Fibroblast of skin of left quadriceps (primary cell): Measurements from ENCODE around the gene AGBL1.

ENCODE experiments used
- DNase-seq, 2 experiments: peaks; one replicate each; pipeline ENCODE4 v3.0.0-alpha.2; 2013; ENCODE audit warnings: low read depth in 2 of 2

AGBL1 gene

DNA sequence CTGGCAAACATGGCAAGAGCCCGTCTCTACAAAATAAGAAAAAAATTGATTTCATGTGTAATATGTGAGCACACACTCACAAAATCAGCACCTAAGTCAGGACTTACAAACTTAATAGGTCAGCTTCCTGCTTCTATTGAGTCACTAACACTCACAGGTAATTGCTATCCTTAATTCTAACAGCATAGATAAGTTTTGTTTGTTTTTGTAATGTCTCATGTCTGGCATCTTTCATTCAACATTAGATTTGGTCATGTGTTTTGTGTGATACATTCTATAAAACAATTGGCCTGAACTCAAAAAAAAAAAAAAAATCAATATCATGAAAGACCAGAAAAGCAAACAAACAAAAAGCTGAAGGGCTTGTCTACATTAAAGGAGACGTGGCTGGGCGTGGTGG lies 564.7 kb downstream of the AGBL1 start:
- DNase-seq: no peak

- DNase-seq: no peak
These were observed 566.3 kb downstream of the AGBL1 start for GRCh38 chr15:86645925-86646500.

GRCh38 chr15:86647810-86648440 lies 568.3 kb downstream of the AGBL1 start:
- no peak for DNase-seq

DNA sequence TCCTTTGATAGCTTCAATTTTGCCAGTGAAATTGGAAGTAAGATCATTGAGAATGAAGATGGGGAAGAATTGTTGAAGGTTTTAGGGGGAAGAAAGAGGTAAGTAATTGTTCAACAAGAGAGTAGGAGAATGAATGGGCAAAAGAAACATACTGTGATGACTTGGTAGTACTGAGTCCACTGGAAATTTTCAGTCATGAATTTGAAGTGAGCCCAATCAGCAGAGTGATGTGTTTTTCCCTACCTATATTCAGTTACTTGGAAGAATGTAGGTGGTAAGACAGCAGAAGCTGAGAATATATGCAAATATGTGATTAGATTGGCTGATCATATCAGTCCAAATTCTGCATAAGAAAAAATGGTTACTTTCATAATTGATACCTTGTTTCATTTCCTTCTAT lies 569.6 kb downstream of the AGBL1 start:
- DNase-seq: no peak

DNA sequence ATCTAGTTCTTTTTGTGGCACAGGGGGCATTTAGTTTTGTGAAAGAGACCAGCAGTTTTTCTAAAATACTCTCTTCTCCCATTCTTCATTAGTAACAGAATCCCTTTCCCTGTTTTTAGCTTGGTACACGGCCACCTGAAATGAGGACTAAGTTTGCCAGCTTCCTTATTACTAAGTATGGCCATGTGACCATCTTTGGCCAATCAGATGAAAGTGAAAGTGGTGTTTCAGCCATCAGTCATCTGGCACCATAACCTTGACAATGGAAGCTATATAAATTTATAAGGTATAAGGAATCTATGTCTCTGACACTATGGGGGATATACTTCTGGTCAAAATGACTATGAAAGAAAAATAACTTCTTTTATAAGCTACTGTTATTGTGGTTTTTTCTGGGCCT lies 570.4 kb downstream of the AGBL1 start:
- DNase-seq: no peak

- no peak for DNase-seq
These were observed 573.9 kb downstream of the AGBL1 start for GRCh38 chr15:86653344-86654197.

DNA sequence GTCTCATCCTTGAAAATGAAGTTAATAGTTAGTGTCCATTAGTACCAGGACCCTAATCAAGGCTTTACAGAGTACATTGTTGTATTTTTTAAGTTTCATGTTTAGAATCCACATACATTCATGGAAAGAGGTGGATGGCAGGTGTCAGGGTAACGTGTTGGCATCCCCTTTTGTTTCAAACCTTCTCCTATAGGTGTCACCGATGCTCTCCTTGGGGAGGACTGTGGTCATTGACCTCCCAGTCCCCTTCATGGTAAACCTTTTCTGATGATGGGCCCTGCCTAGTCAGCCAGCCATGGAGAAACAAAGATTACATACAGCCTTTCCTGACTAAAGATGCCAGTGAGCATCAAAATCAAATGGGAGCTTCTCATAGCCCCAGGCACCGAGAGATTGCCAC lies 574.8 kb downstream of the AGBL1 start:
- no peak for DNase-seq

GRCh38 chr15:86657305-86657704 lies 577.6 kb downstream of the AGBL1 start:
- no peak for DNase-seq

- no peak for DNase-seq
These were observed 580.2 kb downstream of the AGBL1 start for GRCh38 chr15:86659724-86660411.

DNA sequence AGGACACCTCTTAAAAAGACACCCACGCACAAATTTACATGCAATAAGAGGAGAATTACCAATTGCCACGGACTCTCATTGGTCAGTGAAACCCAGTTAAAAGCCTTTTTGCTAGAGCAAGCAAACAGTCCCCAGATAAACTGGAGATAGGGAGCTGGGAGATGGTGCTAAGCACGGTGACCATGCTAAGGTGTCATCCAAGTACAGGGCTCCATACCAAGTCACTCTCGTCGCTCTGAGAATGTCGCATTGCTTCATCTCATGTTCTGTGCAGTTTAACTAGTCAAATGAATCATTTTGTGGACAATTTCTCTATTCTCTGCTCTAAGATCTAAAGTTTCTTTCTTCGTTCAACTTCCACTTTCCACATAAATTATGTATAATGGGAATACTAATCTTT lies 581.9 kb downstream of the AGBL1 start:
- DNase-seq: no peak

GRCh38 chr15:86663304-86663703 lies 583.6 kb downstream of the AGBL1 start:
- no peak for DNase-seq

- DNase-seq: no peak
These were observed 584.3 kb downstream of the AGBL1 start for GRCh38 chr15:86663979-86664378.

DNA sequence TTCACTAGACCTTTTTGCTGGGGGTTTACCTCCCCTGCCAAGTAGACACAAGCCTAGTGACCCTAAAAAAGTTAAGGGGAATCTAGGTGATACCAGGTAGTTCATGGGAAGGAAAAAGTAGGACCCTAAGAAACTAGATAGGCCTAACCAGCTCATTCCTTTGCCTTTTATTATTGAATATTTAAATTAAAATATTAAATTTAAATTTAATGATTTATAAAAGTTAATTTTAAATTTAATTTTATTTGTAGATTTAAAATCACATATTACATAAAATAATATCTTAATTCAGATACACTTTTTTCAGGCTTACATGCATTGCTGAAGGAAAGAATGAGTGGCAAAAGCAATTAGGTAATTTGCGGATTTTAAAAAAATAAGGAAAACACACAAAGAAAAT lies 584.9 kb downstream of the AGBL1 start:
- no peak for DNase-seq

- DNase-seq: no peak
These were observed 596.3 kb downstream of the AGBL1 start for GRCh38 chr15:86676002-86676401.

DNA sequence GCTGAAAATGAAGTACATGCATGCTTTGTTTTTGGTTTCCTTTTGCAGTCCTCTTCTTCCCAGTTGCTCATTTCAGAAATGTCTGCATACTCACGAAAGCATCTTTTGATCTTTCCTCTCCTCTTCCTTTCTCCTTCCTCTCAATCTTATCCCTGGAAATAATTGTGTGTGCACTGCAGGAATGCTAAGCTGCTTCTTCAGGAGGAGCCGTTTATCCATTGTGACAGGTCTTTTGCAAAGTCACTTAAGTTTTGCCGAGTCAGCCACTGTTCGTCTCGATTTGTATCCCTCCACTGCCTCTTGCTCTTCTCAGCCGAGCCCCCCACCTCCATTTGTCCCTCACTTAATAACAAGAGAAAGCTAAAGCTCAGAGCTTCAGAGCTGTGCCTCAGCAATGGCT lies 597.6 kb downstream of the AGBL1 start:
- no peak for DNase-seq

DNA sequence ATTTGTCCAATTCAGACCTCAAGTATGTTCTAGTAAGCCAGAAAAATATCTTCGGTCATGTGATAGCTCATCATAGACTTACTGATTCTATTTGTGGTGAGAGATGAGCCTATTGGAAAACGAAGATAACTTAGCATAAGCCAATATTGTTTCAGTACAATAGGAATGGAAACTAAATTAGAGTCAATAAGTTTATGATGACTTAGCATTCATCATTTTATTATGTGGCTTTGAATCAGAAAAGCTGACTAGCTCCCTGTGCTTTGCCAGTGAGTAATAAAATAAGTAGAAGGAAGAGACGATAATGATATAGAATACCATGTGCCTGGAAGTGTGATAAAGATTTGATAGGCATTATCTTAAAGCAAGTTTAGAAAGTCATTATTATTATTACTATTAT lies 605.6 kb downstream of the AGBL1 start:
- no peak for DNase-seq

GRCh38 chr15:86689006-86689405 lies 609.3 kb downstream of the AGBL1 start:
- DNase-seq: no peak

DNA sequence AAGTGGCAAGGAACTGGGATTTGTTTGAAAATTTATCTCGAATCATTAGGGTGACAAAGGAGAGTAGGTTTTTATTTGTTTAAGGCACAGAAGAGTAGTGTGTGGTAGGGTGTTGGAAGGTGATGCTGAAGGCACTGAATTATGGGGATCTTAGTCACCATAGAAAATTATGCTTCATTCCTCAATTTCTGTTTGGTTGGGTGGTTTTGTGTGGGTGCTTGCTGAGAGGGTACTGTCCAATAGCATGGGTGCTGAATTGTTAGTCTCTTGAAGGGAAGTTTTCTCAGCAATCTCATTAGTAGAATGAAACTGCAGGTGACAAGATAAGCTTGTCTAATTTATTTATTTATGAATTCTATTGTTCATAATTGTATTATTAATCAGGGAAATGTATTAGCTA lies 610.9 kb downstream of the AGBL1 start:
- no peak for DNase-seq

DNA sequence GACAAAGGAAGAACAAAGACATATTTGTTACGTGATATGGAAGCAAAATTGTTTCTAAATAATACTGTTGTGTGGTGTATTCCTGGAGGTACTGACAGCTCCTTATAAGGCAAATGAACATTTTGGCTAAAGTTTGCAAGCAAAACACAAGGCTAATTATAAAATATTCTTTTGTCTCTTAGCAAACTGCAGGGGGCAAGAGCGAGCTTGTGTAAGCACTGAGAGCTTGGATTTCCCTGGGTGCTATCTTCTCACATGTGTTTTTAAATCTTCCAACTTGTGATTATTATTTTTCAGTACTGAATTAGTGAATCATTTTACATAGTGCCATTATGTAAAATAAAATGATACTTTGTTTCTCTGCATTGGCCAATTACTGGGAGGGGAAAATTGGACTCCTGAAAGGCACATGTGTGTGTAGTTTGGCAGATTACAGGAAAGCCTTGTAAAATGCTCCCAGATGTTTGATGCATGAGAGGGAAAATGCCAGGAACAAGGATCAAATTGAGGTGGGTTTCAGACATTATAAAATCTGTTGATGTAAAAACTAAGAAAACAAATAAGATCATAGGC lies 611.5 kb downstream of the AGBL1 start:
- DNase-seq: no peak

GRCh38 chr15:86700864-86701610 lies 621.4 kb downstream of the AGBL1 start:
- DNase-seq: no peak

- no peak for DNase-seq
These were observed 621.9 kb downstream of the AGBL1 start for GRCh38 chr15:86701611-86701963.

- no peak for DNase-seq
These were observed 627.1 kb downstream of the AGBL1 start for GRCh38 chr15:86706813-86707212.
